ENCODE results near the gene ELL3. TPM values are rescaled to one million over a fixed set of nuclear protein-coding genes. Genes with fewer than 3 reads are reported as not detected.
"Not testable (repeated sequence)": the region's sequence is repeated elsewhere in the genome, so short reads cannot be mapped to it uniquely, and the experiment has no call there.

ELL3 gene
- total RNA-seq, 4 donors from 2014 or later: 2.1 to 6.3 (median 2.6) TPM

- TF ChIP-seq CTCF (IDR thresholded peaks at IDR 0.05 in 4 of 5, conservative IDR thresholded peaks at IDR 0.05 in 1 of 5) (no peak), POLR2A (IDR thresholded peaks at IDR 0.05) (no peak)
- Histone ChIP-seq H3K27me3 (peaks cover 4 to 11% (median 6%) of the 10 kb centered on the region in 3 donors), H3K4me1 (peaks cover 18 to 29% of the 10 kb centered on the region in 2 donors), H3K9me3 (no peaks in the 10 kb centered on the region), H3K36me3 (peaks cover 0 to 23% of the 10 kb centered on the region in 2 donors), H3K4me3 (no peak overlapping the region), H3K27ac (no peak overlapping the region)
- intact Hi-C loops (cut with DNase I; ENCODE audit: low total_unique reads) (no loop called here), in situ Hi-C loops (cut with MboI; ENCODE audit: low sequenced_read_pairs in 4 of 4) (no loop called here)
- ATAC-seq (no peak), DNase-seq (no peak)
Measured at GRCh38 chr15:43821505-43821904, 44.7 kb upstream of the ELL3 start.

- intact Hi-C loops (cut with DNase I; ENCODE audit: low total_unique reads); ATAC-seq; H3K4me1 ChIP-seq; in situ Hi-C loops (cut with MboI; ENCODE audit: low sequenced_read_pairs in 4 of 4); H3K27ac ChIP-seq; H3K27me3 ChIP-seq; H3K9me3 ChIP-seq; DNase-seq; H3K4me3 ChIP-seq: not testable (repeated sequence)
- H3K36me3 ChIP-seq: peaks cover 0 to 75% of the 10 kb centered on the region in 2 donors
Measured at GRCh38 chr15:43815064-43815463, 38.3 kb upstream of the ELL3 start.

- Histone ChIP-seq H3K27ac (no peak overlapping the region), H3K9me3 (no peaks in the 10 kb centered on the region), H3K4me3 (no peak overlapping the region), H3K4me1 (no peaks in the 10 kb centered on the region), H3K27me3 (no peaks in the 10 kb centered on the region), H3K36me3 (peaks cover 8 to 99% of the 10 kb centered on the region in 2 donors)
- intact Hi-C loops (cut with DNase I; ENCODE audit: low total_unique reads) (no loop called here), in situ Hi-C loops (cut with MboI; ENCODE audit: low sequenced_read_pairs in 4 of 4) (no loop called here)
- no peak for TF ChIP-seq CTCF (IDR thresholded peaks at IDR 0.05 in 4 of 5, conservative IDR thresholded peaks at IDR 0.05 in 1 of 5)
- no peak for DNase-seq
- no peak for ATAC-seq
Measured at GRCh38 chr15:43808960-43809678, 32.4 kb upstream of the ELL3 start.

GRCh38 chr15:43808435-43808950 lies 31.7 kb upstream of the ELL3 start:
- Histone ChIP-seq H3K27ac (no peak overlapping the region), H3K27me3 (no peaks in the 10 kb centered on the region), H3K4me1 (no peaks in the 10 kb centered on the region), H3K9me3 (no peaks in the 10 kb centered on the region), H3K36me3 (peaks cover 8 to 98% of the 10 kb centered on the region in 2 donors), H3K4me3 (no peak overlapping the region)
- no peak for ATAC-seq
- intact Hi-C loops (cut with DNase I; ENCODE audit: low total_unique reads) (no loop called here), in situ Hi-C loops (cut with MboI; ENCODE audit: low sequenced_read_pairs in 4 of 4) (no loop called here)
- DNase-seq: no peak
- TF ChIP-seq CTCF (IDR thresholded peaks at IDR 0.05 in 4 of 5, conservative IDR thresholded peaks at IDR 0.05 in 1 of 5) (no peak), POLR2A (IDR thresholded peaks at IDR 0.05) (no peak)

- H3K36me3 ChIP-seq: peaks cover 0 to 64% of the 10 kb centered on the region in 2 donors
- ATAC-seq; in situ Hi-C loops (cut with MboI; ENCODE audit: low sequenced_read_pairs in 4 of 4); intact Hi-C loops (cut with DNase I; ENCODE audit: low total_unique reads); H3K27me3 ChIP-seq; H3K9me3 ChIP-seq; DNase-seq; H3K4me3 ChIP-seq: not testable (repeated sequence)
- H3K4me1 ChIP-seq: peaks cover 17 to 20% of the 10 kb centered on the region in 2 donors
- H3K27ac ChIP-seq: peak overlapping the region in 1 of 4 donors; percentile 21
Measured at GRCh38 chr15:43802676-43803075, 25.9 kb upstream of the ELL3 start.
